GM12878 (cell line): ENCODE results near the gene CDON.

Source experiments
- CTCF ChIP-seq, 3 experiments: IDR thresholded peaks in 2 of 3; conservative IDR thresholded peaks in 1 of 3; 2 replicates each; pipeline ENCODE4 v1.5.1; 2011; ENCODE audit warnings: low read depth in 3 of 3, low read length in 3 of 3, mild to moderate bottlenecking in 3 of 3, control low read depth in 2 of 3, moderate library complexity in 2 of 3, inconsistent platforms in 1 of 3, mixed read lengths in 1 of 3; ENCODE audit not compliant: control insufficient read depth in 2 of 3, insufficient read depth in 1 of 3; ENCODE audit errors: extremely low read depth in 1 of 3
- NFYB ChIP-seq: IDR thresholded peaks from 2 replicates; pipeline ENCODE4 v1.6.1; 2011; ENCODE audit warnings: low read depth, mild to moderate bottlenecking, low read length, improper control_type of control experiment, moderate library complexity; ENCODE audit not compliant: insufficient read depth
- TARDBP ChIP-seq: IDR thresholded peaks from 2 replicates; pipeline ENCODE4 v1.6.1; 2016; ENCODE audit warnings: borderline replicate concordance

- TF ChIP-seq NFYB (no peak), CTCF (IDR thresholded peaks at IDR 0.05 in 2 of 3, conservative IDR thresholded peaks at IDR 0.05 in 1 of 3; ENCODE audit: control insufficient read depth in 2 of 3, extremely low read depth in 1 of 3, insufficient read depth in 1 of 3, low read depth in 3 of 3, low read length in 3 of 3) (no peak), TARDBP (no peak)
Measured at GRCh38 chr11:125950696-125951651, 111.7 kb downstream of the CDON start.
